ENCODE data around the gene ZKSCAN7.

- TF ChIP-seq GATA3 (IDR thresholded peaks at IDR 0.05; ENCODE audit: low read depth, low read length) (no peak), GATA2 (IDR thresholded peaks at IDR 0.05; ENCODE audit: low read depth, low read length) (no peak)
Measured at GRCh38 chr3:44511238-44511566, 43.8 kb upstream of the ZKSCAN7 start.

Measured in SH-SY5Y (cell line).